Neutrophil (primary cell): ENCODE measurements around the gene ADAP2.
"Not testable (repeated sequence)": the region's sequence is repeated elsewhere in the genome, so short reads cannot be mapped to it uniquely, and the experiment has no call there.

Experiments
- H3K27ac ChIP-seq: fragments of 200-600 bp; sonication (generic); 2 replicates; pipeline ENCODE4 v1.5.1; 2016; ENCODE audit warnings: mild to moderate bottlenecking, moderate library complexity
- H3K27me3 ChIP-seq: fragments of 200-600 bp; sonication (generic); 2 replicates; pipeline ENCODE4 v1.6.0; 2016; ENCODE audit warnings: mild to moderate bottlenecking
- H3K36me3 ChIP-seq: fragments of 200-600 bp; sonication (generic); 2 replicates; pipeline ENCODE4 v1.5.1; 2017
- H3K4me1 ChIP-seq, 2 experiments: fragments of 200-600 bp in 1 of 2; sonication (generic) in 1 of 2; 1 replicate in 1 of 2; 2 replicates in 1 of 2; pipeline versions ENCODE4 v1.5.1 to v1.6.1; 2013 to 2016; ENCODE audit warnings: low read depth in 1 of 2, low read length in 1 of 2, mild to moderate bottlenecking in 1 of 2, moderate library complexity in 1 of 2; ENCODE audit not compliant: control insufficient read depth in 1 of 2, insufficient read depth in 1 of 2
- H3K4me3 ChIP-seq, 2 experiments: fragments of 200-600 bp in 1 of 2; sonication (generic) in 1 of 2; 1 replicate in 1 of 2; 2 replicates in 1 of 2; pipeline ENCODE4 v1.5.1; 2013 to 2016; ENCODE audit warnings: low read depth in 1 of 2, low read length in 1 of 2, mild to moderate bottlenecking in 1 of 2, moderate library complexity in 1 of 2
- H3K9me3 ChIP-seq: fragments of 200-600 bp; sonication (generic); 2 replicates; pipeline ENCODE4 v1.5.1; 2016
- CTCF ChIP-seq: fragments of 200-600 bp; sonication (generic); IDR thresholded peaks from 2 replicates; pipeline ENCODE4 v1.5.1; 2016; ENCODE audit warnings: antibody characterized with exemption

The ADAP2 gene

GRCh38 chr17:30906101-30906911, 15.4 kb upstream of the ADAP2 start, which contains the start of gene TEFM:
TSS of gene TEFM (minus strand) at chr17:30906238. CDS start at chr17:30906198, 40 bp downstream.
- Histone ChIP-seq H3K4me1 (peaks cover 9 to 16% of the 10 kb centered on the region in 2 experiments), H3K4me3 (peak within 1 kb of the TSS; percentile 70 to 85), H3K36me3 (peaks cover 16% of the 10 kb centered on the region), H3K27me3 (no peaks in the 10 kb centered on the region), H3K27ac (peak within 1 kb of the TSS; percentile 87), H3K9me3 (no peaks in the 10 kb centered on the region)
- TF ChIP-seq CTCF, result no peak

GRCh38 chr17:30908717-30909420, 12.9 kb upstream of the ADAP2 start:
- Histone ChIP-seq H3K4me3 (no peak overlapping the region), H3K36me3 (no peaks in the 10 kb centered on the region), H3K9me3 (no peaks in the 10 kb centered on the region), H3K27me3 (no peaks in the 10 kb centered on the region), H3K4me1 (peaks cover 8 to 15% of the 10 kb centered on the region in 2 experiments), H3K27ac (no peak overlapping the region)
- TF ChIP-seq CTCF, result no peak

- not testable (repeated sequence) for H3K9me3 ChIP-seq, H3K4me3 ChIP-seq, H3K27me3 ChIP-seq, H3K36me3 ChIP-seq, H3K27ac ChIP-seq
- peaks cover 8 to 15% of the 10 kb centered on the region in 2 experiments for H3K4me1 ChIP-seq
Measured at GRCh38 chr17:30910151-30910550, 11.6 kb upstream of the ADAP2 start.

GRCh38 chr17:30913955-30914354, 7.8 kb upstream of the ADAP2 start:
- no peaks in the 10 kb centered on the region for H3K36me3 ChIP-seq
- H3K4me1 ChIP-seq, result no peaks in the 10 kb centered on the region
- no peaks in the 10 kb centered on the region for H3K9me3 ChIP-seq
- no peak overlapping the region for H3K4me3 ChIP-seq
- TF ChIP-seq CTCF, result no peak
- no peak overlapping the region for H3K27ac ChIP-seq
- H3K27me3 ChIP-seq, result peaks cover 25% of the 10 kb centered on the region

DNA sequence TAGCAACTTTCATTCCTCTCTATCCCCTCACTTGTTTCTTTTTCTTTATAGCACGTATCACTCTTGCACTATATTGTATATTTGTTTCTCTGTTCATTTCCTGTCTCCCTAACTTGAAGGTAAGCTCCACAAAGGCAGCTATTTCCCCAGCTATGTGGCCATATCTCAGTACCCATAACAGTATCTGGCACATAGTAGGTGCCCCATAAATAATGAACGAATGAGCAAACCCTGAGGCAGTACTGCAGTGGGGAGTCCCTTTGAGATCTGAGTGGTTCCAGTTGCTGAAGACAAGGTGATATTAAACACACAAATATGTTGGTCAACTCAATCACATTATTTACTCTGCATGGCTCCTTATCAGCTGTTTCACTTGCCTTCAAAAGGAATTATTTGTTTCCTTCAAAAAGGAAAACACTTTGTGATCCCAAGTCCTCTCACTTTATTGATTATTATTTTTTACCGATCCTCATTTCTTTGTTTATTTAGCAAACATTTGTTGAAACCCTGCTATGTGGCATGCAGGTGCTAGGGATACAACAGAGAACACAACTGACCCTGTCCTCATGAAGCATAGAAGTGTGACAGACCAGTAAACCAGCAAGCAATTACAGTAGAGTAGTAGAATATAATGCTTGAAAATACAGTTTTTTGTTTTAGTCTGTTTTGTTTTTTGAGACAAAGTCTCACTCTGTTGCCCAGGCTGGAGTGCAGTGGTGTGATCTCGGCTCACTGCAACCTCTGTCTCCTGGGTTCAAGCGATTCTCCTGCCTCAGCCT, 5.7 kb upstream of the ADAP2 start:
- no peak overlapping the region for H3K4me3 ChIP-seq
- peaks cover 42% of the 10 kb centered on the region for H3K27me3 ChIP-seq
- no peaks in the 10 kb centered on the region for H3K9me3 ChIP-seq
- H3K4me1 ChIP-seq, result no peaks in the 10 kb centered on the region
- no peak for TF ChIP-seq CTCF
- no peak overlapping the region for H3K27ac ChIP-seq
- no peaks in the 10 kb centered on the region for H3K36me3 ChIP-seq
